Measurements from ENCODE around the gene ABHD5. TPM values are rescaled to one million over a fixed set of nuclear protein-coding genes. Genes with fewer than 3 reads are reported as not detected.

The ABHD5 gene
- total RNA-seq, 1 experiment from 2014 or later: 11.3 TPM

GRCh38 chr3:43758592-43759225, 68.0 kb downstream of the ABHD5 start:
- Mint-ChIP-seq H3K36me3 (no peaks in the 10 kb centered on the region), H3K27me3 (ENCODE audit: low read depth) (no peaks in the 10 kb centered on the region; the same call in 1 of the 2 replicates), H3K4me1 (peaks cover 27% of the 10 kb centered on the region), H3K27ac (no peak overlapping the region), H3K9me3 (no peaks in the 10 kb centered on the region), H3K4me3 (no peak overlapping the region)
- TF ChIP-seq ZNF219 (CRISPR knock-in tag; IDR thresholded peaks at IDR 0.05; ENCODE audit: borderline replicate concordance): no peak
- no peak for TF ChIP-seq SMAD3 (CRISPR knock-in tag; IDR thresholded peaks at IDR 0.05; ENCODE audit: borderline replicate concordance)
- TF ChIP-seq NR1H2 (CRISPR knock-in tag; IDR thresholded peaks at IDR 0.05): no peak
- no peak for TF ChIP-seq CTCF (IDR thresholded peaks at IDR 0.05)
- TF ChIP-seq ATF6 (CRISPR knock-in tag; IDR thresholded peaks at IDR 0.05): no peak
- TF ChIP-seq MLX (CRISPR knock-in tag; IDR thresholded peaks at IDR 0.05): no peak
- no peak for TF ChIP-seq FOXP4 (CRISPR knock-in tag; IDR thresholded peaks at IDR 0.05)
- TF ChIP-seq ZNF396 (CRISPR knock-in tag; IDR thresholded peaks at IDR 0.05; ENCODE audit: borderline replicate concordance): no peak
- no peak for TF ChIP-seq ETV6 (CRISPR knock-in tag; IDR thresholded peaks at IDR 0.05)
- no peak for TF ChIP-seq E2F4 (CRISPR knock-in tag; IDR thresholded peaks at IDR 0.05; ENCODE audit: borderline replicate concordance, low read depth)
- ChIA-PET POLR2A (interaction anchor here (0.5 kb wide), 1 partner anchor 761 kb away, joined by 6 read pairs; no protein-coding TSS in a partner anchor), CTCF (interaction anchor here (1.0 to 2.6 kb wide), 3 partner anchors 10 to 214 kb away, joined by 3 to 10 read pairs (median 4); no protein-coding TSS in a partner anchor)
- no peak for DNase-seq (ENCODE audit: low spot score)
- ATAC-seq: peak; percentile 53; the same call in 1 of the 2 replicates

GRCh38 chr3:43759297-43759782, 68.6 kb downstream of the ABHD5 start:
- ATAC-seq (peak; percentile 77), DNase-seq (ENCODE audit: low spot score) (peak; percentile 15)
- H3K4me1 Mint-ChIP-seq: peaks cover 31% of the 10 kb centered on the region
- TF ChIP-seq GABPB1 (CRISPR knock-in tag; IDR thresholded peaks at IDR 0.05): no peak
- TF ChIP-seq MAX (CRISPR knock-in tag; IDR thresholded peaks at IDR 0.05): no peak
- no peak for TF ChIP-seq ERG (CRISPR knock-in tag; IDR thresholded peaks at IDR 0.05)
- TF ChIP-seq NR1H2 (CRISPR knock-in tag; IDR thresholded peaks at IDR 0.05): no peak
- no peak for TF ChIP-seq ZNF423 (CRISPR knock-in tag; IDR thresholded peaks at IDR 0.05)
- no peak for TF ChIP-seq ZBTB43 (CRISPR knock-in tag; IDR thresholded peaks at IDR 0.05)
- TF ChIP-seq FOXK1 (CRISPR knock-in tag; IDR thresholded peaks at IDR 0.05): no peak
- no peak for TF ChIP-seq ZNF263 (CRISPR knock-in tag; IDR thresholded peaks at IDR 0.05; ENCODE audit: low read depth)
- TF ChIP-seq HMGA2 (CRISPR knock-in tag; IDR thresholded peaks at IDR 0.05): no peak
- no peak for TF ChIP-seq CREM (CRISPR knock-in tag; IDR thresholded peaks at IDR 0.05)
- TF ChIP-seq SOX15 (CRISPR knock-in tag; IDR thresholded peaks at IDR 0.05): no peak
- TF ChIP-seq HMGXB4 (CRISPR knock-in tag; IDR thresholded peaks at IDR 0.05): no peak
- no peak for TF ChIP-seq NFATC4 (CRISPR knock-in tag; IDR thresholded peaks at IDR 0.05)
- ChIA-PET CTCF (interaction anchor here (1.0 to 2.6 kb wide), 3 partner anchors 10 to 215 kb away, joined by 3 to 10 read pairs (median 4); no protein-coding TSS in a partner anchor), POLR2A (interaction anchor here (0.5 kb wide), 1 partner anchor 761 kb away, joined by 6 read pairs; no protein-coding TSS in a partner anchor)
- no peaks in the 10 kb centered on the region; the same call in 1 of the 2 replicates for H3K27me3 Mint-ChIP-seq (ENCODE audit: low read depth)
- no peaks in the 10 kb centered on the region for H3K36me3 Mint-ChIP-seq
- no peak overlapping the region for H3K4me3 Mint-ChIP-seq
- no peak overlapping the region for H3K27ac Mint-ChIP-seq
- no peaks in the 10 kb centered on the region for H3K9me3 Mint-ChIP-seq
